SK-N-SH treated with all-trans-retinoic acid at 6 μM for 48 hours (cell line): ENCODE data around the gene NUDT15.

Experiments
- ATAC-seq: fragments of 200-7000 bp; cut with Tn5 transposase; 3 replicates; pipeline ENCODE4 v1.9.1; 2020; ENCODE audit warnings: mild to moderate bottlenecking, moderate library complexity
- ARNTL ChIP-seq: fragments of 450-650 bp; formaldehyde crosslinking; IDR thresholded peaks from 2 replicates; pipeline ENCODE4 v1.5.0; 2020; ENCODE audit warnings: low read depth, mild to moderate bottlenecking, moderate library complexity, borderline replicate concordance
- BACH2 ChIP-seq: fragments of 250-450 bp; sonication (Bioruptor Pico); IDR thresholded peaks from 2 replicates; pipeline ENCODE4 v1.9.0; 2021; ENCODE audit warnings: mild to moderate bottlenecking, borderline replicate concordance
- CSDC2 ChIP-seq: fragments of 250-450 bp; sonication (Bioruptor Pico); IDR thresholded peaks from 2 replicates; pipeline ENCODE4 v1.5.0; 2020; ENCODE audit warnings: mild to moderate bottlenecking, moderate library complexity
- ESRRG ChIP-seq: fragments of 250-450 bp; sonication (Bioruptor Pico); IDR thresholded peaks from 2 replicates; pipeline ENCODE4 v1.6.1; 2021; ENCODE audit warnings: mild to moderate bottlenecking
- GLIS3 ChIP-seq: fragments of 250-450 bp; sonication (Bioruptor Pico); IDR thresholded peaks from 2 replicates; pipeline ENCODE4 v1.5.0; 2020; ENCODE audit warnings: mild to moderate bottlenecking, moderate library complexity
- ISL1 ChIP-seq: fragments of 250-450 bp; sonication (Bioruptor Pico); IDR thresholded peaks from 2 replicates; pipeline ENCODE4 v2.1.2; 2022; ENCODE audit warnings: mild to moderate bottlenecking, moderate library complexity
- RARB ChIP-seq: fragments of 250-450 bp; sonication (Bioruptor Pico); IDR thresholded peaks from 2 replicates; pipeline ENCODE4 v1.8.0; 2021; ENCODE audit warnings: mild to moderate bottlenecking, moderate library complexity
- SNAI2 ChIP-seq: fragments of 250-450 bp; sonication (Bioruptor Pico); IDR thresholded peaks from 2 replicates; pipeline ENCODE4 v1.5.0; 2020; ENCODE audit warnings: mild to moderate bottlenecking, moderate library complexity
- TCF4 ChIP-seq: fragments of 250-450 bp; sonication (Bioruptor Pico); IDR thresholded peaks from 2 replicates; pipeline ENCODE4 v1.8.0; 2021; ENCODE audit warnings: mild to moderate bottlenecking, moderate library complexity, borderline replicate concordance
- TOX ChIP-seq: fragments of 250-450 bp; sonication (Bioruptor Pico); IDR thresholded peaks from 2 replicates; pipeline ENCODE4 v1.8.0; 2021; ENCODE audit warnings: mild to moderate bottlenecking, moderate library complexity, borderline replicate concordance
- ZC3H10 ChIP-seq: fragments of 250-450 bp; sonication (Bioruptor Pico); IDR thresholded peaks from 2 replicates; pipeline ENCODE4 v1.5.1; 2021; ENCODE audit warnings: mild to moderate bottlenecking, moderate library complexity
- ZFP3 ChIP-seq: fragments of 250-450 bp; sonication (Bioruptor Pico); IDR thresholded peaks from 2 replicates; pipeline ENCODE4 v1.5.0; 2020; ENCODE audit warnings: mild to moderate bottlenecking, moderate library complexity
- TF ChIP-seq, protein P1 (sequence below): fragments of 250-450 bp; sonication (Bioruptor Pico); IDR thresholded peaks from 2 replicates; pipeline ENCODE4 v1.8.0; 2020; ENCODE audit warnings: mild to moderate bottlenecking, moderate library complexity, borderline replicate concordance
- TF ChIP-seq, protein P2 (sequence below): fragments of 250-450 bp; sonication (Bioruptor Pico); IDR thresholded peaks from 2 replicates; pipeline ENCODE4 v1.5.0; 2020; ENCODE audit warnings: mild to moderate bottlenecking, moderate library complexity
- TF ChIP-seq, protein P3 (sequence below): fragments of 250-450 bp; sonication (Bioruptor Pico); IDR thresholded peaks from 2 replicates; pipeline ENCODE4 v1.5.1; 2020; ENCODE audit warnings: low read depth, mild to moderate bottlenecking, moderate library complexity
- TF ChIP-seq, protein P4 (sequence below): fragments of 250-450 bp; sonication (Bioruptor Pico); IDR thresholded peaks from 2 replicates; pipeline ENCODE4 v1.8.0; 2021; ENCODE audit warnings: low read depth, mild to moderate bottlenecking, moderate library complexity, borderline replicate concordance
- TF ChIP-seq, protein P5 (sequence below): fragments of 250-450 bp; sonication (Bioruptor Pico); IDR thresholded peaks from 2 replicates; pipeline ENCODE4 v1.5.1; 2021; ENCODE audit warnings: mild to moderate bottlenecking, moderate library complexity

The NUDT15 gene

DNA sequence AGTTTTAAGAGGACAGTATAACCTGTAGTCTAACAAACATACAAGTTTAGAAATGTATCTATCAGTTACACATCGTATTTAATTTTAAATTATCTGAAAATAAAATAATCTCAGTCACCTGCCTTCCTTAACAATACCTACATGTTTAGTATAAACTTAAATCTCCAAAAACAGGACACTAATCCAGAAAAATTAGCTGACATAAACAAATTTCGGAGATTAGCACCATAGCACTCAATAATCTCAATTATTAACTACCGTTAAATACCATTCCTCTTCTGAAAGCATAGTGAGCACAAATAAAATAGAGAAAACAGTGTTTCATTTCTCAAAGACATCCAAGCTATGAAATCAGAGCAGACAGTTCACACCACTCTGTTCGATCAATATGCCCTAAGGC, 44.2 kb downstream of the NUDT15 start:
- TF ChIP-seq, protein P1, sequence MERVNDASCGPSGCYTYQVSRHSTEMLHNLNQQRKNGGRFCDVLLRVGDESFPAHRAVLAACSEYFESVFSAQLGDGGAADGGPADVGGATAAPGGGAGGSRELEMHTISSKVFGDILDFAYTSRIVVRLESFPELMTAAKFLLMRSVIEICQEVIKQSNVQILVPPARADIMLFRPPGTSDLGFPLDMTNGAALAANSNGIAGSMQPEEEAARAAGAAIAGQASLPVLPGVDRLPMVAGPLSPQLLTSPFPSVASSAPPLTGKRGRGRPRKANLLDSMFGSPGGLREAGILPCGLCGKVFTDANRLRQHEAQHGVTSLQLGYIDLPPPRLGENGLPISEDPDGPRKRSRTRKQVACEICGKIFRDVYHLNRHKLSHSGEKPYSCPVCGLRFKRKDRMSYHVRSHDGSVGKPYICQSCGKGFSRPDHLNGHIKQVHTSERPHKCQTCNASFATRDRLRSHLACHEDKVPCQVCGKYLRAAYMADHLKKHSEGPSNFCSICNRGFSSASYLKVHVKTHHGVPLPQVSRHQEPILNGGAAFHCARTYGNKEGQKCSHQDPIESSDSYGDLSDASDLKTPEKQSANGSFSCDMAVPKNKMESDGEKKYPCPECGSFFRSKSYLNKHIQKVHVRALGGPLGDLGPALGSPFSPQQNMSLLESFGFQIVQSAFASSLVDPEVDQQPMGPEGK = no peak
- TF ChIP-seq ZFP3 (CRISPR knock-in tag) (no peak), ZC3H10 (no peak), RARB (CRISPR knock-in tag) (no peak), ISL1 (no peak)
- TF ChIP-seq, protein P2, sequence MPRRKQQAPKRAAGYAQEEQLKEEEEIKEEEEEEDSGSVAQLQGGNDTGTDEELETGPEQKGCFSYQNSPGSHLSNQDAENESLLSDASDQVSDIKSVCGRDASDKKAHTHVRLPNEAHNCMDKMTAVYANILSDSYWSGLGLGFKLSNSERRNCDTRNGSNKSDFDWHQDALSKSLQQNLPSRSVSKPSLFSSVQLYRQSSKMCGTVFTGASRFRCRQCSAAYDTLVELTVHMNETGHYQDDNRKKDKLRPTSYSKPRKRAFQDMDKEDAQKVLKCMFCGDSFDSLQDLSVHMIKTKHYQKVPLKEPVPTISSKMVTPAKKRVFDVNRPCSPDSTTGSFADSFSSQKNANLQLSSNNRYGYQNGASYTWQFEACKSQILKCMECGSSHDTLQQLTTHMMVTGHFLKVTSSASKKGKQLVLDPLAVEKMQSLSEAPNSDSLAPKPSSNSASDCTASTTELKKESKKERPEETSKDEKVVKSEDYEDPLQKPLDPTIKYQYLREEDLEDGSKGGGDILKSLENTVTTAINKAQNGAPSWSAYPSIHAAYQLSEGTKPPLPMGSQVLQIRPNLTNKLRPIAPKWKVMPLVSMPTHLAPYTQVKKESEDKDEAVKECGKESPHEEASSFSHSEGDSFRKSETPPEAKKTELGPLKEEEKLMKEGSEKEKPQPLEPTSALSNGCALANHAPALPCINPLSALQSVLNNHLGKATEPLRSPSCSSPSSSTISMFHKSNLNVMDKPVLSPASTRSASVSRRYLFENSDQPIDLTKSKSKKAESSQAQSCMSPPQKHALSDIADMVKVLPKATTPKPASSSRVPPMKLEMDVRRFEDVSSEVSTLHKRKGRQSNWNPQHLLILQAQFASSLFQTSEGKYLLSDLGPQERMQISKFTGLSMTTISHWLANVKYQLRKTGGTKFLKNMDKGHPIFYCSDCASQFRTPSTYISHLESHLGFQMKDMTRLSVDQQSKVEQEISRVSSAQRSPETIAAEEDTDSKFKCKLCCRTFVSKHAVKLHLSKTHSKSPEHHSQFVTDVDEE (CRISPR knock-in tag) = no peak
- ATAC-seq = no peak

DNA sequence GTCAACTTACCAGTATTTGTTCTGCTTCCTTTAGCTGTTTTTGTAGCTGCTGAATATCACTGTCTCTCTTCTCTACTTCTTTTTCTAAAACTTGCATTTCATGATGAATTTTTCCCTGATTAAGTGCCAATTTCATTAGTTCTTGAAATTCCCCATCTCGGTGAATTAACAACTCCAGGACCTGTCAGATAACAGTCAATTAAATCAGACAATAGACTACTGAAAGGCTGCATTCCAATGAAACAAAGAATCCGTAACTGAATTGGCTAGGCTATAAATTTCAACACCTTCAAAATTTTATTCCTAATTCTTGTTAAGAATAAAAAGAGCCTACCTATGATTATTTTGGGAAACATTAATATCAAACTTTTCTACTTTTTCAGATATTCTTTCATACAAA, 48.7 kb downstream of the NUDT15 start:
- no peak for ATAC-seq
- TF ChIP-seq CSDC2 (CRISPR knock-in tag) (no peak), TCF4 (CRISPR knock-in tag) (no peak)

DNA sequence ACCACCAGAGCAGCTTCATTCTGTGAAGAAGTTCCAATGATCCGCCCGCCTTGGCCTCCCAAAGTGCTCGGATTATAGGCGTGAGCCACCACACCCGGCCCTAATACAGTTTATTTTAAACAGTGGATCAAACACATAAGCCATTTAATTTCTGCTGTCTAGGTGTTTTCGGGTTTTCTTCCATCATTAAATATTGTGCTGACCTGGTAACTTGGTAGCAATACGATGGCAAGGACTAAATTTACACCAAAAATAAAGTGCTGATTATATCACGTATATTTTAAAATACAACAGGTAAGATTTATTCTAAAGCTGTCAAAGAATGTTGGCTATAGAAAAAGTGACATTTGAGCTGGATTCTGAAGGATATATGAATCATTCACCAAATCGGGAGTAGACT, 56.1 kb downstream of the NUDT15 start:
- no peak for ATAC-seq
- TF ChIP-seq BACH2 (CRISPR knock-in tag) (no peak), ZC3H10 (no peak), CSDC2 (CRISPR knock-in tag) (no peak), TOX (CRISPR knock-in tag) (no peak), SNAI2 (CRISPR knock-in tag) (no peak), ESRRG (no peak), GLIS3 (no peak), ZFP3 (CRISPR knock-in tag) (no peak)
- TF ChIP-seq, protein P3, sequence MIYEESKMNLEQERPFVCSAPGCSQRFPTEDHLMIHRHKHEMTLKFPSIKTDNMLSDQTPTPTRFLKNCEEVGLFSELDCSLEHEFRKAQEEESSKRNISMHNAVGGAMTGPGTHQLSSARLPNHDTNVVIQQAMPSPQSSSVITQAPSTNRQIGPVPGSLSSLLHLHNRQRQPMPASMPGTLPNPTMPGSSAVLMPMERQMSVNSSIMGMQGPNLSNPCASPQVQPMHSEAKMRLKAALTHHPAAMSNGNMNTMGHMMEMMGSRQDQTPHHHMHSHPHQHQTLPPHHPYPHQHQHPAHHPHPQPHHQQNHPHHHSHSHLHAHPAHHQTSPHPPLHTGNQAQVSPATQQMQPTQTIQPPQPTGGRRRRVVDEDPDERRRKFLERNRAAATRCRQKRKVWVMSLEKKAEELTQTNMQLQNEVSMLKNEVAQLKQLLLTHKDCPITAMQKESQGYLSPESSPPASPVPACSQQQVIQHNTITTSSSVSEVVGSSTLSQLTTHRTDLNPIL (CRISPR knock-in tag) = no peak
- TF ChIP-seq, protein P4, sequence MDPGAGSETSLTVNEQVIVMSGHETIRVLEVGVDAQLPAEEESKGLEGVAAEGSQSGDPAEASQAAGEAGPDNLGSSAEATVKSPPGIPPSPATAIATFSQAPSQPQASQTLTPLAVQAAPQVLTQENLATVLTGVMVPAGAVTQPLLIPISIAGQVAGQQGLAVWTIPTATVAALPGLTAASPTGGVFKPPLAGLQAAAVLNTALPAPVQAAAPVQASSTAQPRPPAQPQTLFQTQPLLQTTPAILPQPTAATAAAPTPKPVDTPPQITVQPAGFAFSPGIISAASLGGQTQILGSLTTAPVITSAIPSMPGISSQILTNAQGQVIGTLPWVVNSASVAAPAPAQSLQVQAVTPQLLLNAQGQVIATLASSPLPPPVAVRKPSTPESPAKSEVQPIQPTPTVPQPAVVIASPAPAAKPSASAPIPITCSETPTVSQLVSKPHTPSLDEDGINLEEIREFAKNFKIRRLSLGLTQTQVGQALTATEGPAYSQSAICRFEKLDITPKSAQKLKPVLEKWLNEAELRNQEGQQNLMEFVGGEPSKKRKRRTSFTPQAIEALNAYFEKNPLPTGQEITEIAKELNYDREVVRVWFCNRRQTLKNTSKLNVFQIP = no peak
- TF ChIP-seq, protein P1 = no peak
- TF ChIP-seq, protein P2 (CRISPR knock-in tag) = no peak
- TF ChIP-seq, all 23 proteins: peak for 0

DNA sequence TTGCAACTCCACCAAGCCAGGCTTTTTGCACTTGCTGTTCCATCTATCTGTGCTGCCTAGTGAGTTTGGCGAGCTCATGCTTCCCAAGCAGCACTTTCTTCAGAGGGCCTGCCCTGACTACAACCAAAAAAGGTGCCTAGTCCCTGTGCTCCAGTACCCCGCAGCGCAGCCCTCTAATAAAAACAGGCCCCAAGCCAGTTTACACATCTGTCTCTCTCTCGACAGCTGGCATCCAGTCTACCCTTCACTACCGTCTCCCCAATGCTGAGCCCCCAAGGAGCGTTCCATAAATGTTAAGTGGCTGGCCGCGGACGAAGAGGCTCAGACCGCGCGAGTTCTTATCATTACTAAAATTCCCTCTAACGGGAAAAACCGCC, 56.9 kb downstream of the NUDT15 start:
- ATAC-seq = peak; percentile 38
- no peak for TF ChIP-seq TOX (CRISPR knock-in tag)
- no peak for TF ChIP-seq ESRRG
- TF ChIP-seq RARB (CRISPR knock-in tag) = no peak
- TF ChIP-seq, protein P5, sequence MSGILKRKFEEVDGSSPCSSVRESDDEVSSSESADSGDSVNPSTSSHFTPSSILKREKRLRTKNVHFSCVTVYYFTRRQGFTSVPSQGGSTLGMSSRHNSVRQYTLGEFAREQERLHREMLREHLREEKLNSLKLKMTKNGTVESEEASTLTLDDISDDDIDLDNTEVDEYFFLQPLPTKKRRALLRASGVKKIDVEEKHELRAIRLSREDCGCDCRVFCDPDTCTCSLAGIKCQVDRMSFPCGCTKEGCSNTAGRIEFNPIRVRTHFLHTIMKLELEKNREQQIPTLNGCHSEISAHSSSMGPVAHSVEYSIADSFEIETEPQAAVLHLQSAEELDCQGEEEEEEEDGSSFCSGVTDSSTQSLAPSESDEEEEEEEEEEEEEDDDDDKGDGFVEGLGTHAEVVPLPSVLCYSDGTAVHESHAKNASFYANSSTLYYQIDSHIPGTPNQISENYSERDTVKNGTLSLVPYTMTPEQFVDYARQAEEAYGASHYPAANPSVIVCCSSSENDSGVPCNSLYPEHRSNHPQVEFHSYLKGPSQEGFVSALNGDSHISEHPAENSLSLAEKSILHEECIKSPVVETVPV (CRISPR knock-in tag) = no peak
- TF ChIP-seq ZC3H10 = no peak
- TF ChIP-seq, protein P4 = no peak
- no peak for TF ChIP-seq CSDC2 (CRISPR knock-in tag)
- TF ChIP-seq, protein P1 = no peak
- no peak for TF ChIP-seq ARNTL (CRISPR knock-in tag)
- no peak for TF ChIP-seq SNAI2 (CRISPR knock-in tag)
